SK-N-SH (cell line): Measurements from ENCODE around the gene PIGK. TPM values are rescaled to one million over a fixed set of nuclear protein-coding genes. Genes with fewer than 3 reads are reported as not detected.

ENCODE experiments used
- CTCF ChIA-PET: fragments of 300-600, 350-600 bp; formaldehyde crosslinking; extraction: SDS; loops from one replicate; lab custom pipeline; 2021; lab: Yijun Ruan, JAX
- POLR2A ChIA-PET: fragments of 350-600 bp; sonication (Branson Sonifier 250); formaldehyde crosslinking; extraction: SDS; loops from one replicate; lab custom pipeline; 2020; ENCODE audit warnings: antibody characterized with exemption, inconsistent platforms; lab: Yijun Ruan, JAX
- DNase-seq: peaks from one replicate; pipeline ENCODE4 v3.0.0; 2012
- H2AFZ ChIP-seq: fragments of 200-600 bp; sonication (generic); 2 replicates; pipeline ENCODE4 v1.8.1; 2016; ENCODE audit warnings: antibody characterized with exemption, mild to moderate bottlenecking, low read depth
- H3F3A ChIP-seq: fragments of 200-600 bp; sonication (generic); replicated peaks from 2 replicates; pipeline ENCODE3; 2016; ENCODE audit warnings: antibody characterized with exemption, mild to moderate bottlenecking; ENCODE audit not compliant: insufficient read depth
- H3K27ac ChIP-seq, 2 experiments: fragments of 200-500 bp in 1 of 2; fragments of 200-600 bp in 1 of 2; sonication (Bioruptor generic) in 1 of 2; sonication (generic), shearing (Covaris generic) in 1 of 2; 2 replicates each; pipeline versions ENCODE4 v1.5.1 to v1.6.1; 2014 to 2016; ENCODE audit warnings: low read depth in 2 of 2, inconsistent platforms in 1 of 2, low read length in 1 of 2, mild to moderate bottlenecking in 1 of 2, mixed read lengths in 1 of 2
- H3K27me3 ChIP-seq: fragments of 200-600 bp; sonication (generic), shearing (Covaris generic); 2 replicates; pipeline ENCODE4 v1.6.1; 2016; ENCODE audit warnings: mixed run types; ENCODE audit not compliant: insufficient read depth
- H3K36me3 ChIP-seq, 2 experiments: fragments of 200-500 bp in 1 of 2; fragments of 200-600 bp in 1 of 2; sonication (Bioruptor generic) in 1 of 2; sonication (generic) in 1 of 2; replicated peaks in 1 of 2; 2 replicates each; pipeline versions ENCODE3 to v1.5.1; 2014 to 2016; ENCODE audit warnings: low read length in 1 of 2, mild to moderate bottlenecking in 1 of 2; ENCODE audit not compliant: insufficient read depth in 2 of 2, control insufficient read depth in 1 of 2
- H3K4me1 ChIP-seq, 2 experiments: fragments of 200-500 bp in 1 of 2; fragments of 200-600 bp in 1 of 2; sonication (Bioruptor generic) in 1 of 2; sonication (generic), shearing (Covaris generic) in 1 of 2; 2 replicates each; pipeline versions ENCODE4 v1.5.1 to v1.6.1; 2014 to 2016; ENCODE audit warnings: low read depth in 1 of 2, low read length in 1 of 2, mixed run types in 1 of 2; ENCODE audit not compliant: insufficient read depth in 2 of 2, control insufficient read depth in 1 of 2
- H3K4me2 ChIP-seq: fragments of 200-600 bp; sonication (generic), shearing (Covaris generic); 2 replicates; pipeline ENCODE4 v1.6.1; 2017; ENCODE audit warnings: mixed run types
- H3K4me3 ChIP-seq, 2 experiments: fragments of 200-500 bp in 1 of 2; fragments of 200-600 bp in 1 of 2; sonication (Bioruptor generic) in 1 of 2; sonication (generic), shearing (Covaris generic) in 1 of 2; 2 replicates each; pipeline versions ENCODE4 v1.5.1 to v1.8.1; 2014 to 2016; ENCODE audit warnings: low read depth in 2 of 2, inconsistent platforms in 1 of 2, low read length in 1 of 2, mild to moderate bottlenecking in 1 of 2, mixed read lengths in 1 of 2, moderate library complexity in 1 of 2
- H3K79me2 ChIP-seq: fragments of 200-600 bp; sonication (generic); 2 replicates; pipeline ENCODE4 v1.8.1; 2017; ENCODE audit warnings: mild to moderate bottlenecking; ENCODE audit not compliant: insufficient read depth
- H3K9ac ChIP-seq: fragments of 200-600 bp; sonication (generic); 2 replicates; pipeline ENCODE4 v1.6.1; 2017; ENCODE audit warnings: mixed run types
- H3K9me2 ChIP-seq: fragments of 200-600 bp; sonication (generic); 2 replicates; pipeline ENCODE4 v1.6.1; 2017; ENCODE audit warnings: mixed run types
- H3K9me3 ChIP-seq: fragments of 200-600 bp; sonication (generic); 2 replicates; pipeline ENCODE4 v1.6.1; 2017; ENCODE audit warnings: mixed run types, mild to moderate bottlenecking, moderate library complexity
- H4K20me1 ChIP-seq: fragments of 200-600 bp; sonication (generic); 2 replicates; pipeline ENCODE4 v1.6.1; 2017; ENCODE audit warnings: mild to moderate bottlenecking, mixed run types; ENCODE audit not compliant: insufficient read depth
- EP300 ChIP-seq, 2 experiments: IDR thresholded peaks; 2 replicates each; pipeline versions ENCODE4 v1.4.0 to v1.6.1; 2012; ENCODE audit warnings: borderline replicate concordance in 1 of 2, low read depth in 1 of 2, low read length in 1 of 2
- FOXJ3 ChIP-seq: sonication (generic); formaldehyde crosslinking; IDR thresholded peaks from 2 replicates; pipeline ENCODE4 v1.5.1; 2020; ENCODE audit warnings: mild to moderate bottlenecking, missing genetic modification reagents
- FOXM1 ChIP-seq: IDR thresholded peaks from 2 replicates; pipeline ENCODE4 v1.4.0; 2012; ENCODE audit warnings: low read depth, mild to moderate bottlenecking
- GABPA ChIP-seq: IDR thresholded peaks from 2 replicates; pipeline ENCODE4 v1.4.0; 2012; ENCODE audit warnings: low read depth, mild to moderate bottlenecking
- GATA2 ChIP-seq: sonication (generic); formaldehyde crosslinking; IDR thresholded peaks from 2 replicates; pipeline ENCODE4 v1.5.0; 2020; ENCODE audit warnings: mild to moderate bottlenecking, missing genetic modification reagents
- MAX ChIP-seq: IDR thresholded peaks from 2 replicates; pipeline ENCODE4 v1.4.0; 2012; ENCODE audit warnings: low read depth
- NRF1 ChIP-seq: IDR thresholded peaks from 2 replicates; pipeline ENCODE4 v1.6.1; 2012; ENCODE audit warnings: low read depth, mild to moderate bottlenecking, low read length
- POLR2AphosphoS5 ChIP-seq: IDR thresholded peaks from 2 replicates; pipeline ENCODE4 v1.6.1; 2012; ENCODE audit warnings: low read depth, low read length
- RAD21 ChIP-seq: IDR thresholded peaks from 2 replicates; pipeline ENCODE4 v1.6.1; 2012; ENCODE audit warnings: mild to moderate bottlenecking, low read length
- RCOR1 ChIP-seq: fragments of 150-350 bp; IDR thresholded peaks from 2 replicates; pipeline ENCODE4 v1.6.1; 2017; ENCODE audit warnings: antibody characterized with exemption, low read length
- RFX5 ChIP-seq: IDR thresholded peaks from 2 replicates; pipeline ENCODE4 v1.6.1; 2012; ENCODE audit warnings: mild to moderate bottlenecking, improper control_type of control experiment, low read length
- SIN3A ChIP-seq: IDR thresholded peaks from 2 replicates; pipeline ENCODE4 v1.6.1; 2012; ENCODE audit warnings: low read depth, mild to moderate bottlenecking, low read length, moderate library complexity, borderline replicate concordance
- SMC3 ChIP-seq: IDR thresholded peaks from 2 replicates; pipeline ENCODE4 v1.6.1; 2012; ENCODE audit warnings: low read depth, low read length, improper control_type of control experiment
- TAF1 ChIP-seq: IDR thresholded peaks from 2 replicates; pipeline ENCODE4 v1.6.1; 2012; ENCODE audit warnings: low read depth, mild to moderate bottlenecking, low read length, moderate library complexity, borderline replicate concordance
- TEAD4 ChIP-seq: IDR thresholded peaks from 2 replicates; pipeline ENCODE4 v1.4.0; 2012; ENCODE audit warnings: mild to moderate bottlenecking, borderline replicate concordance; ENCODE audit not compliant: insufficient read depth
- YY1 ChIP-seq: IDR thresholded peaks from 2 replicates; pipeline ENCODE4 v1.4.0; 2012; ENCODE audit warnings: low read depth, mild to moderate bottlenecking
- ZBTB33 ChIP-seq: IDR thresholded peaks from 2 replicates; pipeline ENCODE4 v1.4.0; 2012; ENCODE audit warnings: low read depth, borderline replicate concordance
- WGBS: methylation state at CpG from one replicate; pipeline ENCODE4 v1.1.6; 2017; ENCODE audit warnings: low lambda C conversion rate; 5-methylcytosine and 5-hydroxymethylcytosine counted together
- polyA plus RNA-seq, 3 experiments: library from polyadenylated mRNA; depleted of rRNA; stranded (reverse); fragments of >200 nt; gene quantifications; 2 replicates each; pipeline ENCODE4 v1.2.3, GENCODE V29; 2012
- TF ChIP-seq, protein P1 (sequence below): IDR thresholded peaks from 2 replicates; pipeline ENCODE4 v1.4.0; 2012; ENCODE audit warnings: low read depth, borderline replicate concordance
- TF ChIP-seq, protein P2 (sequence below): fragments of 150-350 bp; IDR thresholded peaks from 2 replicates; pipeline ENCODE4 v1.6.1; 2017; ENCODE audit warnings: antibody characterized with exemption, low read length, low read depth, borderline replicate concordance

The PIGK gene
- polyA plus RNA-seq, 1 of the 3 experiments (the other 2 are of a cell fraction), result 11.5 TPM

- no peaks in the 10 kb centered on the region for H4K20me1 ChIP-seq
- H3F3A ChIP-seq, result no peaks in the 10 kb centered on the region
- H3K9me2 ChIP-seq, result no peaks in the 10 kb centered on the region
- H3K36me3 ChIP-seq, result no peaks in the 10 kb centered on the region
- H3K9me3 ChIP-seq, result no peaks in the 10 kb centered on the region
- ChIA-PET POLR2A (no interaction called here), CTCF (no interaction called here)
- no peaks in the 10 kb centered on the region for H3K27me3 ChIP-seq
- H3K27ac ChIP-seq, result no peak overlapping the region
- TF ChIP-seq TEAD4 (no peak), SIN3A (no peak), FOXM1 (no peak), MAX (no peak), GABPA (no peak), POLR2AphosphoS5 (no peak)
- no peak overlapping the region for H3K4me2 ChIP-seq
- H3K4me3 ChIP-seq, result no peak overlapping the region
- WGBS, result 70% methylated on average over 1 of the region's 1 CpG
- no peaks in the 10 kb centered on the region for H3K4me1 ChIP-seq
- no peak for DNase-seq
- H3K9ac ChIP-seq, result no peak overlapping the region
- no peaks in the 10 kb centered on the region for H3K79me2 ChIP-seq
- H2AFZ ChIP-seq, result no peak overlapping the region
Observed at GRCh38 chr1:77234943-77235342, 15.7 kb upstream of the PIGK start.

DNA sequence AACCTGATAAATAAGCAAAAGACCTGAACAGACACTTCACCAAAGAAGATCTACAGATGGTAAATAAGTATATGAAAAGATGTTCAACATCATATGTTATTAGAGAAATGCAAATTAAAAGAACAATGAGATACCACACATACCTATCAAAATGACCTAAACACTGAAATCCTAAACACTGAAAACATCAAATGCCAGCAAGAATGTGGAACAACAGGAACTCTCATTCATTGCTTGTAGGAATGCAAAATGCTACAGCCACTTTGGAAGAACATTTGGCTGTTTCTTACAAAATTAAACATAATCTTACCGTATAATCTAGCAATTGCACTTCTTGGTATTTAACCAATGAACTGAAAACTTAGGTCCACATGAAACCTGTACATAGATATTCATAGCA lies 14.9 kb upstream of the PIGK start:
- no peak for TF ChIP-seq TAF1
- no peak for TF ChIP-seq SIN3A
- TF ChIP-seq FOXJ3 (CRISPR knock-in tag), result no peak
- no peak for TF ChIP-seq RFX5
- TF ChIP-seq, protein P1, sequence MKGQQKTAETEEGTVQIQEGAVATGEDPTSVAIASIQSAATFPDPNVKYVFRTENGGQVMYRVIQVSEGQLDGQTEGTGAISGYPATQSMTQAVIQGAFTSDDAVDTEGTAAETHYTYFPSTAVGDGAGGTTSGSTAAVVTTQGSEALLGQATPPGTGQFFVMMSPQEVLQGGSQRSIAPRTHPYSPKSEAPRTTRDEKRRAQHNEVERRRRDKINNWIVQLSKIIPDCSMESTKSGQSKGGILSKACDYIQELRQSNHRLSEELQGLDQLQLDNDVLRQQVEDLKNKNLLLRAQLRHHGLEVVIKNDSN, result no peak
- TF ChIP-seq SMC3, result no peak
- TF ChIP-seq YY1, result no peak
- Histone ChIP-seq H3K4me3 (no peak overlapping the region), H4K20me1 (no peaks in the 10 kb centered on the region), H3K27ac (no peak overlapping the region), H3K9me2 (no peaks in the 10 kb centered on the region), H3K79me2 (no peaks in the 10 kb centered on the region), H3K4me1 (no peaks in the 10 kb centered on the region), H3K27me3 (no peaks in the 10 kb centered on the region), H2AFZ (no peak overlapping the region), H3K36me3 (no peaks in the 10 kb centered on the region), H3K4me2 (no peak overlapping the region), H3K9ac (no peak overlapping the region), H3K9me3 (no peaks in the 10 kb centered on the region), H3F3A (no peaks in the 10 kb centered on the region)
- DNase-seq, result no peak
- CTCF ChIA-PET, result no interaction called here
- POLR2A ChIA-PET, result no interaction called here
- WGBS, result 81% methylated on average over 1 of the region's 1 CpG

GRCh38 chr1:77232829-77233228 lies 13.6 kb upstream of the PIGK start:
- POLR2A ChIA-PET, result no interaction called here
- no peak for TF ChIP-seq NRF1
- no peak for TF ChIP-seq FOXM1
- no peak for TF ChIP-seq ZBTB33
- no peak for TF ChIP-seq GABPA
- no peak for TF ChIP-seq POLR2AphosphoS5
- TF ChIP-seq RCOR1, result no peak
- TF ChIP-seq, protein P1, result no peak
- no peak for TF ChIP-seq FOXJ3 (CRISPR knock-in tag)
- TF ChIP-seq RAD21, result no peak
- TF ChIP-seq GATA2, result no peak
- TF ChIP-seq, protein P2, sequence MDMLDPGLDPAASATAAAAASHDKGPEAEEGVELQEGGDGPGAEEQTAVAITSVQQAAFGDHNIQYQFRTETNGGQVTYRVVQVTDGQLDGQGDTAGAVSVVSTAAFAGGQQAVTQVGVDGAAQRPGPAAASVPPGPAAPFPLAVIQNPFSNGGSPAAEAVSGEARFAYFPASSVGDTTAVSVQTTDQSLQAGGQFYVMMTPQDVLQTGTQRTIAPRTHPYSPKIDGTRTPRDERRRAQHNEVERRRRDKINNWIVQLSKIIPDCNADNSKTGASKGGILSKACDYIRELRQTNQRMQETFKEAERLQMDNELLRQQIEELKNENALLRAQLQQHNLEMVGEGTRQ, result no peak
- no peak for TF ChIP-seq EP300 (IDR thresholded peaks at IDR 0.05; ENCODE audit: borderline replicate concordance in 1 of 2, low read depth in 1 of 2, low read length in 1 of 2)

More at GRCh38 chr1:77232829-77233228, 13.6 kb upstream of the PIGK start:
- CTCF ChIA-PET, result no interaction called here
- no peaks in the 10 kb centered on the region for H3K4me1 ChIP-seq
- no peaks in the 10 kb centered on the region for H3K27me3 ChIP-seq
- H2AFZ ChIP-seq, result no peak overlapping the region
- H3K4me2 ChIP-seq, result no peak overlapping the region
- WGBS, result 97% methylated on average over 1 of the region's 1 CpG
- no peak for DNase-seq
- no peaks in the 10 kb centered on the region for H3K9me3 ChIP-seq
- H3K9me2 ChIP-seq, result no peaks in the 10 kb centered on the region
- no peaks in the 10 kb centered on the region for H3K36me3 ChIP-seq
- no peak overlapping the region for H3K27ac ChIP-seq
- H4K20me1 ChIP-seq, result no peaks in the 10 kb centered on the region
- H3K4me3 ChIP-seq, result no peak overlapping the region
- no peaks in the 10 kb centered on the region for H3K79me2 ChIP-seq
- H3K9ac ChIP-seq, result no peak overlapping the region
- H3F3A ChIP-seq, result no peaks in the 10 kb centered on the region
